Measurements from ENCODE around the gene UBALD1. TPM values are rescaled to one million over a fixed set of nuclear protein-coding genes. Genes with fewer than 3 reads are reported as not detected.

The UBALD1 gene
- total and polyA plus RNA-seq, 2 experiments from 2014 or later: 42.9 to 46.6 TPM

GRCh38 chr16:4633910-4634635 lies 19.4 kb upstream of the UBALD1 start:
- Histone ChIP-seq H3K9me3 (ENCODE audit: low read depth) (no peaks in the 10 kb centered on the region), H3K4me1 (ENCODE audit: low read depth) (no peaks in the 10 kb centered on the region), H3K36me3 (no peaks in the 10 kb centered on the region), H3K4me3 (no peak overlapping the region), H3K27me3 (no peaks in the 10 kb centered on the region), H3K27ac (no peak overlapping the region)
- TF ChIP-seq CTCF (IDR thresholded peaks at IDR 0.05; ENCODE audit: low read depth, low read length): no peak
- no peak for DNase-seq (ENCODE audit: low read depth in 1 of 2, low spot score in 1 of 2)

GRCh38 chr16:4631444-4631843 lies 16.8 kb upstream of the UBALD1 start:
- Histone ChIP-seq H3K27ac (no peak overlapping the region), H3K4me3 (no peak overlapping the region), H3K27me3 (no peaks in the 10 kb centered on the region), H3K9me3 (ENCODE audit: low read depth) (no peaks in the 10 kb centered on the region), H3K4me1 (ENCODE audit: low read depth) (no peaks in the 10 kb centered on the region), H3K36me3 (no peaks in the 10 kb centered on the region)
- no peak for DNase-seq (ENCODE audit: low read depth in 1 of 2, low spot score in 1 of 2)
- TF ChIP-seq CTCF (IDR thresholded peaks at IDR 0.05; ENCODE audit: low read depth, low read length): no peak

GRCh38 chr16:4628283-4628682 lies 13.6 kb upstream of the UBALD1 start:
- DNase-seq (ENCODE audit: low read depth in 1 of 2, low spot score in 1 of 2): no peak
- TF ChIP-seq CTCF (IDR thresholded peaks at IDR 0.05; ENCODE audit: low read depth, low read length): no peak
- Histone ChIP-seq H3K27ac (no peak overlapping the region), H3K4me1 (ENCODE audit: low read depth) (peaks cover 5% of the 10 kb centered on the region), H3K36me3 (no peaks in the 10 kb centered on the region), H3K27me3 (no peaks in the 10 kb centered on the region), H3K4me3 (no peak overlapping the region), H3K9me3 (ENCODE audit: low read depth) (no peaks in the 10 kb centered on the region)

- DNase-seq (ENCODE audit: low read depth in 1 of 2, low spot score in 1 of 2): no peak
- Histone ChIP-seq H3K4me1 (ENCODE audit: low read depth) (peaks cover 5% of the 10 kb centered on the region), H3K36me3 (no peaks in the 10 kb centered on the region), H3K4me3 (no peak overlapping the region), H3K9me3 (ENCODE audit: low read depth) (no peaks in the 10 kb centered on the region), H3K27ac (no peak overlapping the region), H3K27me3 (no peaks in the 10 kb centered on the region)
- TF ChIP-seq CTCF (IDR thresholded peaks at IDR 0.05; ENCODE audit: low read depth, low read length): no peak
Observed at GRCh38 chr16:4626396-4626795, 11.7 kb upstream of the UBALD1 start.

GRCh38 chr16:4625560-4626159 lies 11.0 kb upstream of the UBALD1 start:
- H3K36me3 ChIP-seq: no peaks in the 10 kb centered on the region
- H3K27ac ChIP-seq: peak overlapping the region; percentile 96
- TF ChIP-seq CTCF (IDR thresholded peaks at IDR 0.05; ENCODE audit: low read depth, low read length): no peak
- peaks cover 5% of the 10 kb centered on the region for H3K4me1 ChIP-seq (ENCODE audit: low read depth)
- H3K4me3 ChIP-seq: peak overlapping the region; percentile 74
- H3K27me3 ChIP-seq: no peaks in the 10 kb centered on the region
- no peaks in the 10 kb centered on the region for H3K9me3 ChIP-seq (ENCODE audit: low read depth)
- no peak for DNase-seq (ENCODE audit: low read depth in 1 of 2, low spot score in 1 of 2)
